Measurements from ENCODE around the gene PRMT7. TPM values are rescaled to one million over a fixed set of nuclear protein-coding genes. Genes with fewer than 3 reads are reported as not detected.

The PRMT7 gene
- total and polyA plus RNA-seq, 8 donors, result 11.6 to 47.9 (median 17.9) TPM

- FAIRE-seq (no peak), DNase-seq (peak in 1 of 6 donors; percentile 75), ATAC-seq (peak in 1 of 4 donors; percentile 37)
- Histone ChIP-seq H3K4me3 (no peak overlapping the region), H3K9me3 (no peaks in the 10 kb centered on the region), H3K4me1 (no peaks in the 10 kb centered on the region), H3K27me3 (no peaks in the 10 kb centered on the region), H3K27ac (no peak overlapping the region), H3K36me3 (peaks cover 0 to 40% (median 16%) of the 10 kb centered on the region in 3 donors)
- TF ChIP-seq CTCF (IDR thresholded peaks at IDR 0.05), result no peak
- intact Hi-C loops (cut with DNase I), result no loop called here
- 85 to 91% methylated on average over 28 of the region's 28 CpGs for WGBS, 2 donors
Observed at GRCh38 chr16:68356249-68356918, 45.6 kb downstream of the PRMT7 start.

GRCh38 chr16:68356919-68357286, 46.1 kb downstream of the PRMT7 start:
- no peaks in the 10 kb centered on the region for H3K9me3 ChIP-seq
- TF ChIP-seq CTCF (IDR thresholded peaks at IDR 0.05), result no peak
- ATAC-seq (no peak), FAIRE-seq (no peak), DNase-seq (no peak)
- intact Hi-C loops (cut with DNase I), result no loop called here
- WGBS, 2 donors, result 89 to 96% methylated on average over 5 of the region's 5 CpGs
- no peaks in the 10 kb centered on the region for H3K27me3 ChIP-seq
- H3K4me1 ChIP-seq, result no peaks in the 10 kb centered on the region
- no peak overlapping the region for H3K4me3 ChIP-seq
- no peak overlapping the region for H3K27ac ChIP-seq
- H3K36me3 ChIP-seq, result peaks cover 0 to 40% (median 16%) of the 10 kb centered on the region in 3 donors

GRCh38 chr16:68357521-68357922, 46.7 kb downstream of the PRMT7 start:
- DNase-seq (peak in 1 of 6 donors; percentile 53), FAIRE-seq (no peak), ATAC-seq (no peak)
- no peaks in the 10 kb centered on the region for H3K4me1 ChIP-seq
- no peak overlapping the region for H3K4me3 ChIP-seq
- peaks cover 0 to 40% (median 16%) of the 10 kb centered on the region in 3 donors for H3K36me3 ChIP-seq
- no peak overlapping the region for H3K27ac ChIP-seq
- TF ChIP-seq CTCF (IDR thresholded peaks at IDR 0.05), result no peak
- 84 to 89% methylated on average over 9 of the region's 9 CpGs for WGBS, 2 donors
- intact Hi-C loops (cut with DNase I), result no loop called here
- H3K27me3 ChIP-seq, result no peaks in the 10 kb centered on the region
- no peaks in the 10 kb centered on the region for H3K9me3 ChIP-seq

GRCh38 chr16:68357923-68358322, 47.1 kb downstream of the PRMT7 start:
- no peak for ATAC-seq
- H3K4me1 ChIP-seq, result no peaks in the 10 kb centered on the region
- FAIRE-seq, result no peak
- H3K9me3 ChIP-seq, result no peaks in the 10 kb centered on the region
- WGBS, 2 donors, result 89 to 95% methylated on average over 11 of the region's 11 CpGs
- no peaks in the 10 kb centered on the region for H3K27me3 ChIP-seq
- H3K36me3 ChIP-seq, result peaks cover 0 to 40% (median 16%) of the 10 kb centered on the region in 3 donors
- peak in 1 of 6 donors; percentile 44 for DNase-seq
- TF ChIP-seq CTCF (IDR thresholded peaks at IDR 0.05), result no peak
- intact Hi-C loops (cut with DNase I), result no loop called here
- H3K4me3 ChIP-seq, result no peak overlapping the region
- H3K27ac ChIP-seq, result no peak overlapping the region

- H3K27me3 ChIP-seq, result no peaks in the 10 kb centered on the region
- intact Hi-C loops (cut with DNase I), result no loop called here
- H3K36me3 ChIP-seq, result peaks cover 0 to 32% (median 12%) of the 10 kb centered on the region in 3 donors
- FAIRE-seq (no peak), ATAC-seq (no peak), DNase-seq (peak in 1 of 6 donors; percentile 73)
- 88 to 91% methylated on average over 12 to 13 of the region's 13 CpGs for WGBS, 2 donors
- no peak overlapping the region for H3K4me3 ChIP-seq
- H3K9me3 ChIP-seq, result no peaks in the 10 kb centered on the region
- no peak overlapping the region for H3K27ac ChIP-seq
- TF ChIP-seq CTCF (IDR thresholded peaks at IDR 0.05), result no peak
- H3K4me1 ChIP-seq, result no peaks in the 10 kb centered on the region
Observed at GRCh38 chr16:68358951-68359350, 48.1 kb downstream of the PRMT7 start.

Data from pancreas (tissue), 10 donors.